Measurements from ENCODE around the gene GAP43.
A peak's percentile ranks its signal among the peaks of the same experiment; 100 is the strongest.

The GAP43 gene, protein sequence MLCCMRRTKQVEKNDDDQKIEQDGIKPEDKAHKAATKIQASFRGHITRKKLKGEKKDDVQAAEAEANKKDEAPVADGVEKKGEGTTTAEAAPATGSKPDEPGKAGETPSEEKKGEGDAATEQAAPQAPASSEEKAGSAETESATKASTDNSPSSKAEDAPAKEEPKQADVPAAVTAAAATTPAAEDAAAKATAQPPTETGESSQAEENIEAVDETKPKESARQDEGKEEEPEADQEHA

GRCh38 chr3:115623044-115623868, at the start of gene GAP43:
TSS of gene GAP43 (plus strand) at chr3:115623510. CDS start at chr3:115623690, 180 bp downstream.
- DNase-seq, result peak; percentile 81 to 89

DNA sequence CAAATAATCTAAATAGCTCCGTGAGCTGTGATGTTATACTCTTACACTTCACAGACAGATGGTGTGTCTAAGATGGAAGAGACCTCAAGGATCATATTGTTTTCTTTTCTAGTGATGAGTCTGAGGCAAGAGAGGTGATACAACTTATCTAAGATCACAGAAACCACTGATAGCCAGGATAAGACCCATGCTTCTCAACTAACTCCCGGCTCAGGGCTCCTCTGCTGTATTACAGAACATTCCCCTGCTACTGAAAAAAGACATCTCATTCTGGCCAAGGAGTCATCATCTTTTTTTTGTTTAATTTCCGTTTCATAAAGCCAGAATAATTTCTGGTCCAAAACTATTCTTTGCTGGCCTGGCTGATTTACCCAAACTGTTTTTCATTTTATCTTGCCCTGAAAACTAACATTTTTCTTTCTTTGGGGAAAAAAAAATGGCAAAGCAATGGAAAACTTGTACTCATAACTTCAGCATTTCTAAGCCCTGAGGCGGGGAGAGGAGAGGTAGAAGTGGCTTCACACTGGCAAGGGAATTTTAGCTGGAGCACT, 46.9 kb upstream of the GAP43 start:
- DNase-seq, result no peak

GRCh38 chr3:115577000-115577399, 46.3 kb upstream of the GAP43 start:
- no peak for DNase-seq

DNA sequence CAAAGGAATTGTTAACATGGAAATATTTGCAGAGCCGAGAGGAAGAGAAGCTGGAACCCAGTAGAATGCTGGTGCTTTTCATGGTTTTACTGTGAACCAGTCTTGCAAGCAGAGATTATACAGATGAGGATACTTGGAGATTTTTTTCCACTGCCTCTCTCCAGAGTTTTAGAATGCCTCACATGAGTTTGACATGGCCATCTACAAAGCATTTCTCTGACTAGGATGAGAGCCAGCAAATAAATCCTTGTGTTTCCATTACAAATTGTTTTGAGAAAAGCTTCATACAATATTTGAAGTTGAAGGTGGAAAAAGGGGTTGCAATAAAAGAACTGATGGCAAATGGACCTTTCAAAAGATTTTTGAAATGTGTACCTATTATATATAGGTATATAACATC, 45.0 kb upstream of the GAP43 start:
- DNase-seq, result no peak

DNA sequence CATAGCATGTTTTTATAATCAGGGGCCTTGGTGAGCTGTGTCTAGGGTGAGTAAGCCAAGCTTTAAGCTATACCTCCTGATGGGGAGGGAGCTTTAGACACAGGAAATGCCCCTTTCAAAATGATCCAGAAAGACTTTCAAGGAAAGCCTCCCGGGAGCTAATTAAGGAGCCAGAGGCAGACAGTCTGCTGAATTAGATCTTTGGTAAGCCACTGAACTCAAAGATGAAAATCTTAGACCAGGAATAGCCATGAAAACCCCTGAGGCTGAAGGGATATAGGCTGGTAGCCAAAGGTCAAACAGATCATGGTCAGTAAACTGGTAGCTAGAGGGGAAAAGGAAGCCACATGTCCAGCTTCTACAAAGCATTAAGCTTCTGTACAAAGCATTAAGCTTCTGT, 42.7 kb upstream of the GAP43 start:
- no peak for DNase-seq

GRCh38 chr3:115581362-115582135, 41.8 kb upstream of the GAP43 start:
- no peak for DNase-seq

DNA sequence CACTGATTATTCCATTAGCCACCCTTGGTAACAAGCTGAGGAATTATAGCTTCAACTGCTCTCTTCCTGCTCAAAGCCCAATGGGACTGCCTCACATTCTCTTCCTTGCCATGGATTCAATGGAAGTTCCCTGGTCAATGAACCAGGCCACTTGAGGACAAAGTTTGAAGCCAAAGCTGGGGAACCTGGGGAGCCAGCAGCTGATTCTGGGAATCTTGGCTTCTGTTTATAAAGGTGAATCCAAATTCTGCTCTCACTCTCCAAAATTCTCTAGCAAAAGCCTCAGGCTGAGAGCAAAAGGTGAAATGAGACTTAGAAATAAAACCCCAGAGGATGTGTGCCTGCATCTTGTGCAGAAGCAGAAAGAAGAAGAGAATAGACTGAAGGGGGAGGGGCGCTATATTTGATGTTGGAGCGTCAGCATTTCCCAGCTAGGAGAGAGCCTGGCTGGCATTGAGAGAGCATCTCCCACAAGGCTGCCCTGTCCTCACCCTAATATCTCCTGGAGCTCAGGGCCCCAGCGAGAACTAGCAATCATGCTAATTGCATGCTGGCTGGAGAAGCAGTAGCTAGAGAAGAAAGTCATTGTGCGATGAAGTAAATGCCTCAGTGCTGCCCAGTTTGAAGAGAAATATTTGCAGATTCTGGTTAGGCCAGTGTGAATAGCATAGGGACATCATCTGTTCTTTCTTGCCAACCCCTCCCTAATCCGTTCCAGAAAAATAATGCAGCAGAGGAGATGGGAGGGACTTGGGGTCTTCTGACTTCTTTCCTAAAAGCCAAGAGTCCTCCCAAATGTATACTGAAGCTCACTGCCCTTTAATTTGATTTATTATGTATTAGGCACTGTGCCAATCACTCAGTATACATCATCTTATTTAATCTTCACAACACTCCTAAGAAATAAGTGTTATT, 34.9 kb upstream of the GAP43 start:
- no peak for DNase-seq

GRCh38 chr3:115590873-115591272, 32.4 kb upstream of the GAP43 start:
- peak in 1 of 2 experiments; percentile 38 for DNase-seq

DNA sequence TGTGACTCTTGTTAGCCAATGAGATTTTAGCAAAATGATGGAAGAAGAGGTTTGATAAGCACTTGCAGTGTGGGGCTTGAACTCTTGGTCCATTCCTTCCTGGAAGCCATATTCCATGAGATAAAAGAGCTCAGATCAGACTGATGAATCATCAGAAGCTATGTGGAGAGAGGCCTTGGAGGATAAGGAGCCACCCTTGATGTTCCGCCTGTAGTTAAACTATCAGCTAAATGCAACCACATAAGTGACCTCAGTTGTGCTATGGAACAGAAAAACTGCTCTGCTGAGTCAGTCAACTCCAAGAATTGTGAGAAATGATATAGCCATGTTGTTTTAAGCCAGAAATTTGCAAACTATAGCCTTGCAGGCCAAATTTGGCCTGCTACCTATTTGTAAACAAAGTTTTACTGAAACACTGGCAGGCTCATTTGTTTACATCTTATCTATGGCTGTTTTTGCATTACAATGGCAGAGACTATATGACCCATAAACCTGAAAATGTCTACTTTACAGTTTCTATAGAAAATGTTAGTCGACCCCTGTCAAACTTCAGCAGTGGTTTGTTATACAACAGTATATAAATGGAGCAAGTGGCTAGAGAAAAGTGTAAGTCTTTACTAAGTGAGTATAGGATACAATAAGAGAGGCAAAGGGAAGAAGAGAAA, 27.6 kb upstream of the GAP43 start:
- DNase-seq, result no peak

DNA sequence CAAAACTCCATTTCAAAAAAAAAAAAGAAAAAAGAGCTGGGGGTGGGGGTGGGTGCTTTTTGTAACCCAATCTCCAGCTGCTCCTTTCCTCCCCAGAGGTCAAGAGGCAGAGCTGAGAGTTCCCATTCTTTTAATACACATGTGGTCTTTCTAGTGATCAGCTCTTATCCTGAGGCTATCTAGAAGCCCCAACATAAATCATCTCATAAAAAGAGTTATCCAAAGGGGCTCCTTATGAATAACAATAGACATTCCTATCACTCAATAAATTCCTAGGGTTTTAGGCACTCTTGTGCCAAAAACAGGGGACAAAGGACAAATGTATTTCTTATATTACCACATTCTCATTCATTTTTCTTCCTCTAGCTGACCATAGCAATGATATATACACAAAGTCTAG, 25.1 kb upstream of the GAP43 start:
- no peak for DNase-seq

DNA sequence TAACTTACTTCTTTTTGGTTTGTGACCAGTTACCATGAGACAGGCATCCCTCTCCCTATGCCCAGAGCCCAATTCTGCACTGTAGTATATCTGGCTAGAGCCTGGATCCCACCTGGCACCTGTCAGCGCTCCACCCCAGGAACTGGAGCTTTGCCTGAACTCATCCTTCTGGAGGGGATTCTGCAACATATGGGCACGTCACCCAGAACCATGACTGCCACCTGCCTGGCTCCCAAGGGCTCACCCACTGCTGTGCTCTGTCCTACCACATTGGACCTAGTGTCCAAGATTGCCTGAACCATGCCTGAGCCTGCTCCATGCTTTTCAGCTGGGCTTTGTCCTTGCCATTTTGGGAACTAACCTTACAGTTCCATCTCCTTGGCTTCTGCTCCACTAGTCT, 21.1 kb upstream of the GAP43 start:
- peak in 1 of 2 experiments; percentile 15 for DNase-seq

GRCh38 chr3:115611630-115612029, 11.7 kb upstream of the GAP43 start:
- DNase-seq, result no peak

DNA sequence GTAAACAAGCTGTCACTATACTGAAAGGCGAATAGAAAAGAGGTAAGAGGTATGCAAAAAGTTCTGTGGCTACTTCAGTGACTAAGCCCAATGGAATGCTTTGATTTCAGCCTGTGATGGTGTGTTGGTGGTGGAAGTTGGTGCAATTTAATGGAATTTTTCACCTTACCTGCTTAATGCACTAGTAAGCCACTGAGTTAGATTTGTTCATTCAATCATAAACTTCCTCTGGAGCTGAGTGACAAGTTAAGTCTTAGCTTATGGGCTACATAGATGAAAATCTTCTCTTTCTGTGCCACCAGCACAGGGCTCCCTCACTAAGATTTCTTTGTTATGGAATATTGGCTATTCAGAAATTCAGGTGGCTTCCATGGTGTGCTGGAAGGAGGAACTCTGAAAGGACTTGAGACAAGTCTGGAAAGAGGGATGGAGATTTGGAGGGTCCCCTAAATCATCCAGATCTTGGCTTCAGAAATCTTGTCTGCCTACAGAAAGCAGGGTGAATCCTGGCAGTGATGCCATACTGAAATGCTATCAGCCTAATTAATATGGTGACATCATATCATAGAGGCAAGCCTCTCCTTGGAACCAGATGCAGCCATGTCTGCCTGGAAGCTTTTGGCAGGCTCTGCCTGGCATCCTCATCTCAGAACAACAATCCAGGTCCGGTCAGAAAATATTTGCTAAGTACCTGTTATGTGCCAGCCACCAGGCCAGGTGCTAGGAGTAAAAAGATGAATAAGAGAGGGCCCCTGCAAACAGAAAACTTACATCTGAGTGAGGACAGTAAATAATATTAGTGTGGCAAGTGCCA, 8.1 kb upstream of the GAP43 start:
- no peak for DNase-seq

- no peak for DNase-seq
These were observed 6.8 kb upstream of the GAP43 start for GRCh38 chr3:115616461-115616860.

GRCh38 chr3:115617591-115617990, 5.7 kb upstream of the GAP43 start:
- DNase-seq, result no peak

DNA sequence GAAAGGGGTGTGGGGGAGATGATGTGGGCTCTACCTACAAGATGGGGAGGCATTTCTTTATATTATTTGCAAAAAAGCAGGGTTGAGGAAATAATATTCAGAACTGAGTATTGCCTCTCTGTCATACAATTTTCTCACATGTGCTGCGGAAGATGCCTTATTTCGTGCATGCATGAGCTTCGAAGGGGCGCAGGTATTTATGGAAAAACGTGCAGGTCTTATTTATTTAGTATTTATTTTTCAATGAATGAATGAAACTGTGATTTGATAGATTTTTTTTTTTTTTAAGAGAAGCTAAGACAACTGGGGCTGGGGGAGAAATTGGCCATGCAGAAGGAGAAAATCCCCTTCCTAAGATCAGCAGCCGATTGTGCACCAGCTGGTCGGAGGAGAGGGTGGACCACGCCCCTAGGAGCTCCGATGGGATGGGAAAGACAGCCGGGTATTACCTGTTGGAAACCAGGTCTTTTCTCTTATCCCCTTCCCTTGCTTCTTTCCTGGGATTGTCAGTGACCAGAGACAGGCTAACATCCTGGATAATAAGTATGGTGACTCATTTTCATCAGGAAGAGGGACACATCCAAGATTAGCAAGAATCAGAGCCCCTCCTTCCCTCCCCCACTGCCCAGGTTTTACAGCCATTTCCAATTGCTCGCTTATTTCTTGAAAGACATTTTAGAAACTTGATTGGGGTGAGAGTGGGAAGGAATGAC, 875 bp downstream of the GAP43 start:
- DNase-seq, result peak; percentile 39 to 62

DNA sequence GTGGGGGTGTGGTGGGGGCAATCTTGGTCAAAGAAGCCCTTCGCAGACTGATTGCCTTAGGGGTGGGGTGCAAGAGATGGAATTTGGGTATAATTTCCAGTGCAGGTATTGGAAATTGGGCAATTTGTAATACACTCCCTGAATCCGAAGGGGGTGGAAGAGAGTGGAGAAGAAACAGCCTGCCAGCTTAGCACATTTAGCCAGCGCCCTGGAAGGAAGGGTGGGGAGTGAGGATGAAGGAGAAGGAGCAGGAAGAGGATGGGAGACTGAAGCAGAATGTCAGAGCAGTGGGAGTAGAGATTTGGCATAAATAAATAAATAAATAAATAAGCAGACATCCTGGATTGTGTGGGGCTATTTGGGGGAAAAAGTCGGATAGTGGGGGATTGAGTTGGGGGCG, 1.6 kb downstream of the GAP43 start:
- peak in 1 of 2 experiments; percentile 6 for DNase-seq

GRCh38 chr3:115626006-115626409, 2.7 kb downstream of the GAP43 start:
- peak in 1 of 2 experiments; percentile 36 for DNase-seq

DNA sequence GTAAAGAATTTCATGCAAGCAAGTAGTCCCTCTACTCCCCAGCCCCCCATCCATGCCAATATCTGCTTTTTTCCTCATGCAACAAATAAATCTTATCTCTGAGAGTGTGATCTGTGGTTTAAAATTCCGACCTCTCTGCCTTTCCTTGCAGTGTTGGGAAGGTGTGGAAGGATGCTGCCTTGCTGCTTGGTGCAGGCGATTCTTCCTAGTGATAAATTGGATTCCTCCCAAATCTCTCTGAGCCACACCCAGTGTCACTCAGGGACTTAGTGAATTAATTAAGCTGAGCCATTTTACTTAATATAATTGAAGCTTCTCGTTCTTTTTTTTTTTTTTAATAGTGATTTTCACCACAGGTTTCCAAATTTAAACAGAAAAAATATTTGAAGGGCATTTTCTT, 3.4 kb downstream of the GAP43 start:
- DNase-seq, result no peak

Data from NCI-H524 (cell line).